Activated CD8-positive, alpha-beta memory T cell treated with anti-CD3 and anti-CD28 coated beads, Interleukin-2, amount 50 U/mL, for 24 hours (primary cell): ENCODE data around the gene PHF14.

ENCODE experiments used
- DNase-seq: peaks from one replicate; pipeline ENCODE4 v3.0.0-alpha.2; 2020; ENCODE audit errors: extremely low read depth

PHF14 gene

DNA sequence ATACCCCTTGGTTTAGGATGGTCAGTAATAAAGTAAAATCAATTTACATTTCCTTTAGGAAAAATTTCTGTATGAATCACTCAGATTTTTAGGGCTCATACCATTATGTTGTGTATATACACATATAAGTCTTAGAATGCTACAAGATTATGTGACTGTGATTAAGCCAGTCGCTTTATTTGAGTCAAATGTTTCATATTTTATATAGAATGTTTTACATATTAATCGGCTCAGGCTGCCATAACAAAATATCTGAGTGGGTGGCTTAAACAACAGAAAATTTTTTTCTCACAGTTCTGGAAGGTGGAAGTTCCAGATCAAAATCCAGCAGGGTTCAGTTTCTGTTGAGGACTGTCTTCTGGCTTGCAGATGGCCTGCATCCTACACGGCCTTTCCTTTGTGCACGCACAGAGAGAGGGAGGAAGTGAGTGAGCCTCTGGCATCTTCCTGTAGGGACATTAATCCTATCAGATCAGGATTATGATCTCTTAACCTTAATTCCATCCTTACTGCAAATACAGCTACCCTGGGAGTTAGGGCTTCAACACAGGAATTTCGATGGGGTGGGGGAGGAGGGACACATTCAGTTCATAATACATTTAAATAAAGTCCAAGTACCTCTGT is 198.0 kb downstream of the PHF14 start:
- no peak for DNase-seq

DNA sequence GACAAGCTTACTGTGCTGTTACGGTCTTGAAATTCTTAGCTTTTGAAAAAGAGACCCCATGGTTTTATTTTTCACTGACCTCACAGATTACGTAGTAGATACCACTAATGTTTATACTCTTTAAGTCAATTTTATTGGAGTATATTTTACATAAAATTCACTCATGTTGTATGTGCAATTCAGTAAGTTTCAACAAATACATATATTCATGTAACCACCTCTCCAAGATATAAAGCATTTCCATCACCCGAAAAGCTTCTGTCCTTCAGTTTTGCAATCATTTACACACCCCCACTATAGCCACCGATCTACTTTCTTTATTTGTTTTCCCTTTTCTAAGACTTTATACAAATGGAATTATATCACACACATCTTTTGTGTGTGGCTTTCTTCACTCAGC is 199.2 kb downstream of the PHF14 start:
- no peak for DNase-seq

DNA sequence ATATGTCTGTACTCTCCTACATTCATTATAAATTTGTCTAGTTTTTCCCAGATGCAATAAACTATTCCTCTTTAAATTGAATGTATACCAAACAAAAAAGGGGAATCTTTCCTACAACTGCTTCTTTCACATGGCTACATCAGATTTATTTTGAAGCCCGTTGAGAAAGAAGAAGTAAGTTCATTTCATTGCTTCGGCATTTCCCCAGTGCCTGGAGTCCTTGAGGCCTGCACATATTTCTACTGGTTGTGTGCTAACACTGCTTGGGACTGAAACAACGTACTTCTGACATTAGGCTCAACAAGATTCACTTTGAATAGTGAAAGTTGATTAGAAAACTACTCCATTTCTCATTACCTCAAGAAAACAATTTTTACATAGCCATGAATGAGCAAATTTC is 201.7 kb downstream of the PHF14 start:
- DNase-seq: no peak

DNA sequence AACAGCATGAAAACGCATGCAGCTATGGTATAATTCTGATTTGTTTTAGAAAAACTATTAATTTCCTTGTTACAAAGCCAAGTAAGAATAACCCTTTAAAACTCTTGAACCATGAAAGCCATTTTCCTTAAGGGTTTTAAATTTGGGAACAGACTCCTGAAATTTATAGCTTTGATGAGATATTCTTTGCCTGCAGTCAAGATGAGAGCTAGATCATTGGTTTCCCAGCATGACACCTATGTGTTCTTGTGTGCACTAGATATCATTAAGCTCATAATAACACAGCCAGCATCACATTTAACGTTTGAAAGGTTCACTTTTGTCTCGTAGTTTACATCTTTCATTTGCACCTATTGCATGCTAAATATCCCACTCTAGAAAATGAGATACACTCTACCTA is 202.2 kb downstream of the PHF14 start:
- no peak for DNase-seq

DNA sequence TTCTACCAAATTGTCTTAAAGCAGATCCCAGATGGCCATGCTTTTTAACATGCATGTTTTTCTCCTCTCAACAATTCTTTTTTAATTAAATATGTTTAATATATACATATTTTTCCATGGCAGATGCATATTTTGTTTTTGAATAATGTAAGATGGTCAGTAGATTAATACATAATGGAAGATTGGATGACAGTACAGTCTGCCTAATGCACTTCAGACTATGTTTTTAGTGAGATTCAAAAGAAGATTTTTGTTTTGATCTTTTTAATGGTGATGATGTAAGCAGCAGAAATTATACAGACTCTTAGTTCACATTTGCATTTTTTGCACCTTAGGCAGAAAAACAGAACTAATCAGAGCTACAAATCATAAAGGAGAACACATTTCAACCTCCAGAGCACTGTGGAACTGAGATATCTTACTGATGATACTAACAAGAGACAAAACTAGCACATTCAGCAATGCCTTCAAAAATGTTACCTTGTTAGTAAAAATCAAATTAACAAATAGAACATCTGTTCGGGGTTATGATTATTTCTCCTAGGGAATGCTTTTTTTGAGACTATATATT is 203.4 kb downstream of the PHF14 start:
- DNase-seq: no peak

DNA sequence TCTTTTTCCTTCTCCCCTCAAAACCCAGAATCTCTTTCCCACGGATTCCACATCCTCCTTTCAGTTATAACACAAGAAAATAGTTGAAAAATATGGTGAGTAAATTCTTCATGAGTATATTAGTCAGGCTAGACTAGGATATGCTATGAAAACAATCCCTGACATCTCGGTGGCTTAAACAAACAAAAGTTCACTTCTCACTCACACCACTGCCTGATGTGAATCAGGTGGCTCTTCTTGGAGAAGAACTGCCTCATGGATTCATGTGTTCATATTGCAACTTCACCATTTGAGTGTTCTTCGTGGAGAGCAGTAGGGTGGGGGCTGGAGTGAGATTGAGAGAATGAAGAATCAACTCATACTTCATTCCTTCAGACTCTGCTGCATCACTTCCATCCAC is 204.1 kb downstream of the PHF14 start:
- DNase-seq: no peak

DNA sequence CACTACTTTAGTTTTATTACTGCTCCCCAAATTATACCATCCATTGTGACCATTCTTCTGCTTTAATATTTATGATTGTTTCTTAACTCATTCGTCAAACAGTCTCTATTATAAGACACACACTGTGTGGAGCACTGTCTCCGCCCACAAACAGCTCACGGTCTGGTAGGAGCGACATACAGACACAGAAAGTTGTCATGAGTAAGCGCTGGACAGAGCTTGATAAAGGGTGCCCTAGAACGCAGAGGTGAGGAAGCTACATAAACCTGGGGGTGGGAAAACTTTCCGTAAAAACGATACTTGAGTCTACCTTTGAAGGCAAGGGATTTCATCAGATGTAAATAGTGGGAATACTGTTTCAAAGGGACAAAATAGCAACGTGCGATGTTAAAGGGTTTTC is 207.9 kb downstream of the PHF14 start:
- DNase-seq: no peak

DNA sequence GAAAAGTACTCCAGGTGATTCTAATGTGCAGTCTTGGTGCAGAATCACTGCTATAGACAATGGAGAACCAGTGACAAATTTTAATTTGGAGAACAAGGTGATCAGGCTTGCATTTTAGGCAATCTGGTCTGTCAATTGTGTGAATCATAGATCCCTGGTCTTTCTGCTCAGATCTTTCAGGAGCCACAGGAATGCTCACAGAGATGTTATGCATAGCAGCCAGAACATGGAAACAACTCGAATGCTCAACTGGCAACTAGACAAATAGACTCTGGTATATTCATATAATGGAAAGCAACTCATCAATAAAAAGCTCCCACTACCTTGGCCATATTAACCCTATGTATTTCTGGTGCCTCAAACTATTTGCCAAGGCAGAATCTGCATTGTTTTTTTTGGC is 209.1 kb downstream of the PHF14 start:
- DNase-seq: no peak

DNA sequence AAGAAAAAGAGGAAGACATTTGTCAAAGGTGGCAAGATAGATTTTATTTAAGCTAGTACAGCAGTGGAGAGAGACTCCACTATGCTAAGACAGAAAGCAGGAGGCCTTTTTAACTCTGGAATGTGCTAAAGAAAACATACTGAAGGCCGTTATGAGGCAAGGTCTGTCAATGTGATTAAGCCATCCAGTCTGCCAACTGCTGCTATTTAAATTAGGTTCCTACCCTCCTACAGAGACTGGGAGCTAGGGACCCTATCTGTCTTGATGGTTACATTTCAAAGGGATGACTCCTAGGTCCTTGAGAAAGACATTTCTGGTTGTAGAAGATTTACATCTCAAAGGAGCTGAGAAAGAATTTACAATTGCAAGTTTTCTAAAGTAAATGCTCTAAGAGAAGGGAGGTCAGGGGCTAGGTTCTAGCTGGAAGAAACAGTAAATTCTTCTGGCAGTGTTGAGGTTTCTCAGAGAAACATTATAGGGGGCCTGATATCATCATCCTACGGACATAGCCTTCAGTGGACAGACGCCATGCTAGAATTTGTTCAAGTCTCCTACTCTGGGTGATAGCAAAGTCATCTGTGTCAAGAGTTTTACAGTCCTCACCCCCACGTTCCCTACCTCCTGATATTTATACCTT is 211.6 kb downstream of the PHF14 start:
- DNase-seq: no peak

DNA sequence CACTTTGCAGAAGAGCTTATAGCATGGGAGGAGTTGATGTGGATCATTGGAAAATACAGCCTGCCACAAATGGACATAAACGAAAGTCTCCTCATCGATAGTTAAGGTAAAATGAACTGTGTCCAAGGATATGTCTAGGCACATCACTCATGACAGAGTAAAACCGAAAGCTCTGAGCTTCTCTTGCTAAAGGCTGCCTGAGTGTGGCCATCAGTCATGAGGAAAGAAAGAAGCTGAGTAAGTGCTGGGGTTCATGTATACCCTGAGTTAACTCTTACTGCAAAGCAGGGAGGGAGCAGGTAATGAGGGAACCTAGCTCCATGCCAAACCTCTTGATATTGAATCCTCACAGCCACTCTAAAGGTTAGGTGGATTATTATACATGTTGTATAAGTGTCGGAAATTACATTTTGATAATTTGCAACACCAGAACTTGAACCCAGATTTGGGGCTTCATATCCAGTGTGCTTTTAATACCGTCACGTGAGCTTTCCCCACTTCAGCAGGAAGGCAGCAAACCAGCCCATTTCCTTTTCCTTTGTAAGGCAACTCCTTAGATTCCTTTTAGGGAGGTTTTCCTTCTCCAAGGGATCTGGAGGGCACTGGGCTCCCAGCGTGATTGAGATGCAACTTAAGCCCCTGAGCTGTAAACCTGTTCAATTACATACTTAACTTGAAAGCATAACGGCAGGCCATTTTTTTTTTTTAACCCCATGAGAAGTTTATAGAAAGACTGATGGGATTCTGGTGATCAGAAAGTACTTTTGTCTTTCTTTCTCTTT is 215.0 kb downstream of the PHF14 start:
- DNase-seq: no peak

DNA sequence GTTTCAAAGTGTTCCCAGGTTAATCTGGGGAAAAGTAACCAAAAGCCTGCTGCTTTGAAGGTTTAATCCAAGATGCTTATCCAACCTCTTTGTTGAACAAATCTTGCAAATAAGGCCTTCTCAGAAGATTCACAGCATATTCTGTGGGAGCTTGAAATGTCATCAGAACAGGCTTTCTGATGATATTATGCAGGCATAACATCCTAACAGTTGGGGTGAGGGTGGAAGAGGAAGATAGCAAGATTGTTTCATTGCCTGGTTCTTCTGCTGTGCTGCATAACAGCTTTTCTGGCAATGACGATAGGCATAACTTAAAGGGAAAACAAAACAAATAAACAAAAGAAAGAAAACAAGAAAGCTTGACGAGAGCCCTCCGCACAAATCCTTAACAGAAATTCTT is 217.4 kb downstream of the PHF14 start:
- DNase-seq: no peak

DNA sequence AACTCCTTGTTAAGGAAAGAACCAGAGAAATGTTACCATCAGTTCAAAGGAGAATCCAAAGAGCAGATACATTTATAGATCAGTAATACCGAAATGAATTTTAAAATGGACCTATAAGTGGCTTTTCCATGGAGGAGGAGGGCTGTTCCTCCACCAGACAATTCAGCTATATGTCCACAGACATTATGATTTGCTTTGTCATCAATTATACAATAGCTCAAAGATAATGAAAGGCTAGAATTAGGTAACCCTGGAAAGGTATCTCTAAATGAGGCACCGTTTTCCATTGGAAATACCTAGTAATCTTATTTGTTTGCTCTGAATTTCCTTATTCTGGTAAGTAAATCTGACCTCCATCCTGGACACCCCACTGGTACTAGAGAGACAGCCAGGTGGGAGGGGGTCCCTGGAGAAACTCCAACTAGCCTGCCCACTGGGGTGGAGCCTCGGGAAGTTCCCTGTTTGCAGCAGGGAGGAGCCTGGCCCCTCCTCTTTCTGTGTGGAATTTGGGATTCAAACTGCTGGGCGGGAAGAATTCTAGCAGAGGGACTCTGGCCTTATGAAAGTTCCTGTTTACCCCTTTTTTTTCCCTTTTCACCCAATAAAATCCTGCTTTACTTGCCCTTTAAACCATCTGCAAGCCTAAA is 218.0 kb downstream of the PHF14 start:
- DNase-seq: no peak

DNA sequence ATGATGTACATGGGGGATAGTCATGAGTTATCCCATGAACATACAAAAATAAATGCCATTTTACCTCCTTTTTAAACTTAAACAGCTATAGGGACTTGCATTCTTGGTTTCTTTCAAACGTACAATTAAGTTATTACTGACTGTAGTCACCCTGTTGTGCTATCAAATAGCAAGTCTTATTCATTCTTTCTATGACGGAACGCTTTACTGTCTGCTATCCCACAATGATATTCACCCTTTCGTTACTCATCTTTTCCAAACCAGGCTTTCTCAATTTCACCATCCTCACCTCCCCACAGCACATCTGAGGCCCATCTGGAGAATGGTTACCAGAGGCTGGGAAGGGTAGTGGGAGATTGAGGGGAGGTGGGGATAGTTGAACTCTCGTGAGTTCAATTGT is 218.8 kb downstream of the PHF14 start:
- DNase-seq: no peak

DNA sequence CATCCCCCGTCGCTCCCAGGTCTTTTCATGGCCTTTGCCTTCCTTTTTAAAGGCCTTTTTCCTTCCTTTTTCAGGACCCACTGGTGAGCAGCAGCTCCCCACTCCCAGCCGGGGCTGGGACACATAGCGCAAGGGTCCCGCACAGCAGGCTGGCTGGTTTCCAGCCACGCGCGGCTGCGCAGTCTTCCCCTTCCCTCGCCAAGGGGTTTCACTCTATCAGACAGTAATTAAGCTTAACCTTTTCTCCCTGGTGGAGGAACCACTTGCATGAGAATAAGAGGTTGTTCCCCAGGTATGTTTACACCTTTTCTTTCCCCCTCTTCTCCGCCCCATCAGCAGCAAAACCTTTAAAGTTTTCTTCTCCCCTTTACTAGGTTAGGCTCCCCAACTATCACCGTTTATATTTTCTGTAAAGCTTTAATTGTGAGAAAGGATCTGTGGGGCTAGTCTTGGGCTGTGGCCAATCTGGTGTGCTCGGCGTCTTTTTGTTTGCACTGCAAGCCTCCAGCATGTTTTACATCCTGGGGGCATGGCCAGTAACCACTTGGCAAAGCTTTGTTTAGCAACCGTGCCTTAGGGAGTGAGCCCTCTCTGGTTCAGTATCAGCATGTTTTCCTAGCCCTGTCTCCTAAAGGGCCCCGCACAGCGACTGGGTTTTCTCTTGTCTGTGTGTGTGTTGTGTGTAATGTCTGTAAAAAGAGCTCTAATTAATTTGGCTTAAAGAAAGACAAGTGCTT is 219.6 kb downstream of the PHF14 start:
- no peak for DNase-seq

DNA sequence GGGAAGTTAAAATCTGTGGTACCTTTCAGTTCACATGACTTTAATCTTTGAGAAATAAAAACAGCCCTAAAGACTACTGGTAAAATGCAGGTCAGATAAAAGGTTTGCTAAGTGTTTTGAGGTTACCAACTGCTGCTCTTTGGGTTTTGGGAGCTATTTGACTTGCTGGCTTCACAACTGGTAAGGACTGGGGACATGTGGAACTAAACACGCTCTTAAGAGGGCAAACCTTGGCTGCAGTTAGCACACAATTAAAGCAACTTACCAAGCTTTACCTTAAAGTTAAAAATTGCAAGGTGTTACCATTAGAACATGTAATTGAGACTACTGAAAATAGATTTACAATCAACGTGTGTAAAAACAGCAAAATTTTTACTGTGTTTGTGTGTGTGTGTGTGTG is 220.2 kb downstream of the PHF14 start:
- DNase-seq: no peak

DNA sequence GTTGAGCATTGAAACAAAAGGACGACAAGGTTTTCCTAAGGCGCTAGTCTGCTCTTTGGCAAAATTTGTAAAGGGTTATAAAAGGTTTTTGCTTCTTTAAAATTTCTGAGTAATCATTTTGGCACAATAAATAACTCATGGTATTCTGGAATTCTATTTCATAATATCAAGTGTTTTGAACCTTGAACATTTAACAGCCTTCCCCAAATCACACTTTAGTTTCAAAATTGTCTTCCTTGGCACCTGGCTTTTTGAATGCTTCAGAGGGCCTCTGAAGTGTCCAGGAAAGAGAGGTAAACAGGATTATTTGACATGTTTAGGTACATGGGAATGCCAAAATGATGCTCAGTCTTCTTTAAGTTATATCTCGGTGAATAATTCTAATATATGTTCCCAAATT is 220.8 kb downstream of the PHF14 start:
- DNase-seq: no peak

DNA sequence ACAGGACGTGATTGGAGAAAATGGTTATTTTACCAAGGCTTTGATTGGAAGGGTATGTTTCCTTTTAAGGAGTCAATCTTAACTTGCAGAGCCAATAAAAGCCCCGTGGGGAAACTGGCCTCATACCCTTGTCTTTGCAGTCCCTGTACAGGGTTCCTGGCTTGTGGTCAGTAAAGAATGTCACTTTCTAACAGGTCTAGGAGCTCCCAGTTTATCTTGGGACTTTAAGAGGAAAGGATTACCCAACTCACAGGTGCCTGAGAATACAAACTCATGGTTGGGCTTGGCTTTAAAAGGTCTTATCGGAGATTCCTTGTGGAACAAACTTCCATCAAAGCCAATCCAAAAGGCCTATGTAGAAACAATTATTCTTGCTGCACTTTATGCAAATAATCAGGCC is 221.8 kb downstream of the PHF14 start:
- DNase-seq: no peak

DNA sequence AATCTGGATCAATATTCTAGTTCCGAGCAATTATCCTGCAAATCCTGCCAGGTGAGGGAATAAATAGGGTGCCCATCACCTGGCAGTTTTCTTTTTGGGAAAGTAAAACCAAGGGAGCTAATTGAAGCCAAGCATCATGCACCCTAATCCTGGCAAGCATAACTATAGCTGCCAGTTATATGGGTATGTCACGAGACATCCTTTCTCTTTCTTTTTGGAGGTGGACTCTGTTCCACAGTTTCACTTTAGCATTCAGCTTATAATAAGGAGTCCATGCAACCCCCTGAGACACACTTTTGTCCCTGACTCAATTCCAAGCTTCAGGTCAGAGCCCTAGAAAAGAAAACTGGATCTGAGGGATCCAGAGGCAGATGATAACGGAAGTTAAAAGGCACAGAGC is 222.5 kb downstream of the PHF14 start:
- DNase-seq: no peak

DNA sequence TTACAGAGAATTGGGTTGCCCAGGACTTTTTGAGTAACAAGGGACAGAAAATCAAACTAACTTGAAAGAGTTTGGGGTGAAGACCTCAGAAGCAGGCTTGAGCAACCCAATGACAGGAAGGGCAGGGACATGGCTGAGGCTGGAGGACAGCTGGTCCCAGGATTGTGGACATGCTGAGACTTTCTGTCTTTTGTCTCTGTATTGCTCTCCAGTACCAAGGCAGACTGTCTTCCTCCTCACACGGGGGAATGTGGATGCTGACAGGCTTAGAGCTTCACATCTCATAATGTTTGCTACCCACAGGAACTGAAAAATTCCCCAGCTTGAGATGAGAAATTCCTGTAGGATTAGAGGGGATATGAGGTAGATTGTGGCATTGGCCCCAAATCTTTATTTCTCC is 229.6 kb downstream of the PHF14 start:
- DNase-seq: no peak

DNA sequence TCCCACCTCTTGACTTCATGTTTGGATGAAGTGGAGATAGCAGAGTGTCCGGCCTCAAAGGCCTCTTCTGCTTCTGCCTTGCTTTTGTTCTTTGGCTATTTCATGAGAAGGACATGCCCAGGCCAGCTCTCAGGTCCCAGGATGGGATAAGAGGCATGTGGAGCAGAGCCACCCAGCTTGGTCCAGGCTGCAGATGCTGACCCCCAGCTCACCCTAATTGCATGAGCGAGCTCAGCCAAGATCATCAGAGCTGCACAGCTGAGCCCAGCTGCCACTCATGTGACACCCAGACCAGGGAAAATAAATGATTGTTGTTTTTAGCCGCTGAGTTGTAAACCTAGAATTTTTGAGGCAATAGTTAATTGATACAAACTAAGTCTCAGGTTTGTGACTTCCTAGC is 230.0 kb downstream of the PHF14 start:
- DNase-seq: no peak

DNA sequence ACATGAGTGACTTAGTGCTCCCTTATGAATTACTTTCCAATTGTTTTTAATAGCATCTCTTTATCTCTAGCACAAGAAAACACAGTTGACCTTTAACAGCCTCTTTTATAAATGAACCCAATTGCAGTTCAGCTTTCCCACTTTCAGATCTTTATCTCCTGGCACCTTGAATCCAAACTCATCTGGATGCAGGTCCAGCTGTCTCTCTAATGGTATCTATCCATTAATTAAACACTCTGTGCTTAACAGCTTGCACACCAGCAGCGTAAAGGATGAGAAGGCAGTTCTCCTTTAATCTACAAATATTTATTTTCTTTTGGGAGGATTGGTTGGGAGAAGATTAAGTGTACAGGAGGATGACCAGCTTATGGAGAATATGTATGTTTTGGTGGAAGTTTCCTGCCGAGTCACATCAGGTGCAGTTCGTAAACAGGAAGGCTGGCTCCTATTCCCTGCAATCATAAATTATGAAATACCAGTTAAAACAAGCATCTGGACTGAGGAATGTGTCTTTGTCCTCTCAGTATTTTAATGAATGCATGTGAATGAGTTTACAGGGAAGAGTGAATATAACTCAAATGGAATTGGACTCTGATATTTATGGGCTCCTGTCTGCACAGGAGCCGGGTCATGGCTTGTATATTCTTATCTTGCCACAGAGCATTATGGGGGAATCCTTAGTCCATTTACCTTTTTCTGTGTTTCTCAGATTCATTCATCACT is 232.7 kb downstream of the PHF14 start:
- no peak for DNase-seq
